Measurements from ENCODE around the gene ETF1. TPM values are rescaled to one million over a fixed set of nuclear protein-coding genes. Genes with fewer than 3 reads are reported as not detected.
"Not testable (repeated sequence)": the region's sequence is repeated elsewhere in the genome, so short reads cannot be mapped to it uniquely, and the experiment has no call there.

ETF1 gene
- total RNA-seq, 1 donor from 2014 or later: 74.8 TPM

- no peak for DNase-seq
Observed at GRCh38 chr5:138529812-138530211, 13.2 kb downstream of the ETF1 start.

GRCh38 chr5:138528744-138529469 is 14.1 kb downstream of the ETF1 start:
- no peak for DNase-seq

DNA sequence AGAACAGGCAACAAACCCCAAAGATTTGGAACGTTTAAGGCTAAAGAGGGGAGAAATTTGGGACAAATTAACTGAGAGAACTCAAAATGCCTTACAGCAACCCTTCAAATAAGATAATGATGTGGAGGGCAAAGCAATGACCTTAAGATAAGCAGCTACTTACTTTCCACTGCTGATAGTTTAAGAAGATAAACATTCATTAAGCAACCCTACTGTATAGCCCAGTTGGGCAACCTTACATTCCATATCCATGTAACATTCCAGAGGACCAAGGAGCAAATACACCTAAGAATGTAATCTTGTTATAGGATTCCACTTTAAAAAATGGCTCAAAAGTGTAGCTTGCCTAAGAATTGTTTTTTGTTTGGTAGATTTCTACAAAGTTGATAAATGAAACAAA is 14.8 kb downstream of the ETF1 start:
- no peak for DNase-seq

DNA sequence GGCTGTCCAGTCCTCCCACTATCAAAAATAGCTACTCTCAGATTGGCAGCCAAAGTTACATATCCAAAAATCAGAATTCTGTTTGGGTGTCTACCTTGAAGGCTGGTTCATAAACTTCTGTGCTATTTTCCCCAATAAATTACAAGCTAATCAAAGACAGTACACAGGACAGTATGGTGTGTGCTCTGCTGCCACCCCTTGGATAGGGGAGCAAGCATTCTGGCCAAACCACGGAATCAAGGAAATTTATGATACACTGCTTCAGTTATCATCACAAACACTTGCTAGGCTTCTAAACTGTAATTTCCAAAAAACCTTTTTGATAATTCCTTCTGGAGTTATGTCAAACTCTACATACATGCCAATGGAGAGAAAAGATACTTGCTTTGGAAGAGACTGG is 15.9 kb downstream of the ETF1 start:
- no peak for DNase-seq

DNA sequence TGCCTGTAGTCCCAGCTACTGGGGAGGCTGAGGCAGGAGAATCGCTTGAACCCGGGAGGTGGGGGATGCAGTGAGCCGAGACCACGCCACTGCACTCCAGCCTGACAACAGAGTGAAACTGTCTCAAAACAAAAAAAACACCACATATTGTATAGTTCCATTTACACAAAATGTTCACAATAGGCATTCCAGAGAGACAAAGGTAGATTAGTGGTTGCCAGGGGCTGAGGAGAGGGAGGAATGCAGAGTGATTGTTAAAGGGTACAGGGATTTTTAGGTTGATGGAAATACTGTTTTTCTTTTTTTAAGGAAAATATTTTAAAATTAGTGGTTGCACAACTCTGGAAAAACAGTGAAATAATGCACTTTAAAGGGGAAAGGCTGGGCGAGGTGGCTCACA is 19.6 kb downstream of the ETF1 start:
- DNase-seq: no peak

DNA sequence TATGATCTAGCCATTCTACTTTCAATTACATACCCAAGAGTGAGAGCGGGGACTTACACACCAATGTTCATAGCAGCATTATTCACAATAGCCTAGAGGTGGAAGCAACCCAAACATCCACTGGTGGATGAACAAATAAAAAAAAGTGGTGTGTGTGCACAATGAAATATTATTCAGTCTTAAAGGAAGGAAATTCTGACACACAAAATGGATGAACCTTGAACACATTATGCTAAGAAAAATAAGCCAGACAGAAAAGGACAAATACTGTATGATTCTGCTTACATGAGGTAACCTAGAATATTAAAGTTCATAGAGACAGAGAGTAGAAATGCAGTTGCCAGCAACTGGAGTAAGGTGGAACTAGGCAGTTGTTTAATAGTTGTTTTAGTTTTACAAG is 22.1 kb downstream of the ETF1 start:
- no peak for DNase-seq

DNA sequence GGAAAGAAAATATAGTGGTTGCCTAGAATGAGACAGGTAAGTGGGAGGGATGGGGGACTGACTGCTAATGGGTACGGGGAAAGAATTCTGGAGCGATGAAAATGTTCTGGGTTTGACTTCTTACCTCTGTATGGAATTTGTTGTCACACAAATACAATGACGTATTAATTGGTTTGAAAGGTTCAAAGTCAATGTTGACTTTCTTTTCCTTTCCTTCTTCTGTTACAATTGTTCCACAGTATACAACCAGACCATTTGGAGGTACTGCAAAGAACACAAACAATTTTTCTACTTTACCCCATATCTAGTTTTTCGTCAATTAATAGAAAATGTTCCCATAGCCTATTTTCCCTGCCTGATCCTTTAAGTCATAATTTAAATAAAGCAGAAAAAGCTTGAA is 25.6 kb downstream of the ETF1 start:
- no peak for DNase-seq

- no peak for DNase-seq
Observed at GRCh38 chr5:138515556-138516245, 27.3 kb downstream of the ETF1 start.

DNA sequence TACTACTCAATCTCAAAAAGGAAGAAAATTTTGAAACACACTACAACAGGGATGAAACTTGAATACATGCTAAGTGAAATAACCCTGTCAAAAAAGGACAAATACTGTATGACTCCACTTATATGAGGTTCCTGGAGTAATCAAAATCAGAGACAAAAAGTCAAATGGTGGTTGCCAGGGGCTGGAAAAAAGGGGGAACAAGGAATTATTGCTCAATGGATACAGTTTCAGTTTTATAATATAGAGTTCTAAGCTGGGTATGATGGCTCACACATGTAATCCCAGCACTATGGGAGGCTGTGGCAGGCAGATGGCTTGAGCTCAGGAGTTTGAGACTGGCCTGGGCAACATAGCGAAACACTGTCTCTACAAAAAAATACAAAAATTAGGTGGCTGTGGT is 29.0 kb downstream of the ETF1 start:
- DNase-seq: no peak

DNA sequence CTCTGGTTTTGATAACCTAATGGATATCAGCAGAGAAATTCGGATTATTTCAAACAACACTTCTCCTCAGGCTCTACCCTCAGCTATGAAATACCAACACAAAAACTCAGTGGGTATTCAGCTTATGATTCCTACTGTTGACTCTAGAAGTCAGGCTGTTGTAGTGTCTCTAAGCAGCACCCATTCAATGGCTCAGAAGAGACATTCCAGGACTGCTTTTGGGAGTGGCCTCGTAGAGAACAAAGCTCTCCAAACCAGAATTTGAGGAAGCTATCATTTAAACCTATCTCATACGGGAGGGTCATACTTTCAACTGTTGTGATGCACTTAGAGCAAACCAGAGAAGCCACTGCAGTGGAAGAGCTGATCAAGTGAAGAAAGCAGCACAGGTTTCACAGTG is 34.1 kb downstream of the ETF1 start:
- no peak for DNase-seq

GRCh38 chr5:138507485-138507884 is 35.6 kb downstream of the ETF1 start:
- not testable (repeated sequence) for DNase-seq

GRCh38 chr5:138506370-138507306 is 36.4 kb downstream of the ETF1 start:
- DNase-seq: peak; percentile 40

- DNase-seq: no peak
Observed at GRCh38 chr5:138504799-138505198, 38.2 kb downstream of the ETF1 start.

DNA sequence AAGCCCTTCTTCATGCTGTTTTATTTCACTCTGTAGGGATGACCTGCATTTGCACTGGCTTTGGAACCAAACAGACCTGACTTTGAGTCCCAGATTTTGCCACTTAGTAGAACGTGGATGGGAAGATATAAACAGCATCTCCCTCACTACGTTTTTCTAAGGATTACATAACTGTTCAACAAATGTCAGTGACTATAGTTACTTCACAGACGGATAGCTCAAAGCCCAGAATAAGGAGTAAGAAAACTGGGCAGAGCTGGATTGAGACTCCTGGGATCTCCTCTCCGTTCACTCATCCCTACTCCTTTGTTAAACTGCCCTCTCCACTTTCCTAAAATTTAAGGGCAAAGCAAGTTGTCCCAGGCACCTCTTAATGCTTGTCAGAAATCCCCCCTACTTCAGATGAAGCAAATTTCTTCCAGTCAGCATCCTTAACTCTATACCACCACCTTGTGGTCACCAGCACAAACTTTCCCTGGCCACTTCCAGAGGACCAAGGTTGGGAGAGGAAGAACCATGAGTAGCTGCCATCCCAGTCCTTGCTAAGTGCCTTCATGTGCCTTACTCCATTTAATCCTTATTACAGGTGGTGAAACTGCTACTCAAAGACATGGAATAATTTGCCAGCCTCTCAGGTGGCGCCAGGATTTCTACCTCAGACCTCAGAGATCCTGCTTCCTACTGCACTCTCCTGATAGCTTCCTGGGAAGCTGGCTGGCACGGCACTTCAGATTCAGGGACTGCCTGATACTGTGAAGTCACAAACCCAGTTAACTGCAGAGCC is 39.4 kb downstream of the ETF1 start:
- peak; percentile 44 for DNase-seq

GRCh38 chr5:138502521-138502920 is 40.5 kb downstream of the ETF1 start:
- no peak for DNase-seq

GRCh38 chr5:138502121-138502520 is 40.9 kb downstream of the ETF1 start:
- DNase-seq: no peak

DNA sequence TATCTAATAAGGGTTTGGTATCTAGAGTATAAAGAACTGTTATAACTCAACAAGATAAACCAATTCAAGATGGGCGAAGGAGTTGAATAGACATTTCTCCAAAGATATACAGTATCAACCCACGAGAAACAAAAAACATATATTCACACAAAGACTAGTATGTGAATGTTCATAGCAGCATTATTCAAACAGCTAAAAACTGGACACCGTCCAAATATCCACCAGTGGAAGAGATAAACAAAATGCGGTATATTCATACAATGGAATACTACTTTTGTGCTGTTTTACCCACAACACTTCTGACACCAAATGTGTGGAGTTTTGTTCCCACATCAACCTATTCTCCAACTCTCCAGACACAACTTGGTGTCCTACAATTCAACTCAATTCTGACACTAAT is 44.7 kb downstream of the ETF1 start:
- no peak for DNase-seq

DNA sequence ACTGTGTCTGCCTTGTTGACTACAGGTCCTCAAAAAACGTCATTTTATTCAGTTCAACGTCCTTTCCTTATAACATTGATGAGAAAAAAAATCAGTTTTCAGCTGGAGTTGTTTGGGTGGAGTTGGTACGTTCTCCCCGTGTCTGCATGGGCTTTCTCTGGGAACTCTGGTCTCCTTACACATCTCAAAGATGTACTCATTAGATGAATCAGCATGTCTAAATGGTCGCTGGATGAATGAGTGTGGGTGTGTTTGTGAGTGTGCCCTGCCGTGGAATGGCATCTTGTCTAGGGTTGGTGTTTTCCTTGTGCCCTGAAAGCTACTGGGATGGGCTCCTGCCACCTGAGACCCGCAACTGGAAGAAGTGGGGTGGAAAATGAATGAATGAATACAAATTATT is 47.7 kb downstream of the ETF1 start:
- no peak for DNase-seq

GRCh38 chr5:138492560-138493045 is 50.4 kb downstream of the ETF1 start:
- no peak for DNase-seq

GRCh38 chr5:138491669-138492559 is 51.1 kb downstream of the ETF1 start:
- DNase-seq: peak; percentile 79

DNA sequence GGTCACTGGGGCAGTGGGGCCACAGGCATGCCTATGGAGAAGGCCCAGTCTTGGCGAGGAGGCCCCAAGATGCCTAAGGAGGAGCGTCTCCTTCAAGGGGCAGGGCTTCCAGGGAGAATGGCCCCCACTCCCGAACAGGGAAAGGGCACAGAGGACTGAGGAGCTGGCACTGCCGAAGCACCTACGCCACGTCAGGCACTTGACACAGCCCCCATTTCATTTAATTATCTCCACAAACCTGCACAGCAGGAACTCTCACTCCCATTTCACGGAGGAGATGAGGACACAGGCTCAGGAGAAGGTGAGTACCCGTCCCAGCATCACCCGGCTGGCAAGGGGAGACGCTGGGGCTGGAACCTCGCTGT is 51.8 kb downstream of the ETF1 start:
- no peak for DNase-seq
